ENCODE measurements around the gene ABI3. TPM values are rescaled to one million over a fixed set of nuclear protein-coding genes. Genes with fewer than 3 reads are reported as not detected.

Gene ABI3
- total and polyA plus RNA-seq, 9 of the 15 experiments (the other 6 are each of a cell fraction or from before 2014, with no cell fraction given) = not detected

DNA sequence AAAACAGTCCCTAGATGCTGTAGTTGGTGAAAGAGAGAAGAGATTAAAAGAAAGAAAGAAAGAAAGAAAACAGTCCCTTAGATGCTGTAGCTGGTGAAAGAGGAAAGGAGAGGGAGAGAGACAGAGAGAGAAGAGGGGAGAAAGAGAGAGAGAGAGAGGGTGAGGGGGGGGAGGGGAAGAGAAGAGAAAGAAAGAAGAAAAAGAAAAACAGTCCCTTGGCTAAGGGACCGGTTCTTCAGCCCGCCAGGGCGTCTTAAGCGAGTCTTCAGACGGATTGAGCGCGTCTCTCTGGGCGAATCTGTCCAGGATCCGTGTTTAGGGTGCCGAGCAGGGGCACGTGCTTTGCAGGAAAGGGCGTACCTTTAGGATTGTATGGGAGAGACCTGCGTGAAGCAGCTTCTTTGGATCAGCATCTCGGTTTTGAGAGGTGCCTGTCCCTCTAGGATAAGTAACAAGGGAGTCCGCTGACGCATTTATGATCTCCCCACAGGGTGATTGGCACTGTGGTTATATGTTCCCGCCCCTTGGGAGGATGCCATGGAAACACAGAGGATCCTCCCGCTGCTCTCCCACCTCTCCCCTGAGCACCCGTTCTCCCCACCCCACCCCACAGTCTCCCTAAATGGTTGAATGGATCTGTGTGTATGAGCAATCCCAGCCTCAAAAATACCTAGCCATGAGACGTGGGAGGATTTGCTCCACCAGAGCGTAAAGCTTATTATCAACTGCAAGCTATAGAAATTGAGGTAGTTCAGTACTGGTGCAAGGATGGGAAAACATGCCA, 16.8 kb upstream of the ABI3 start (continued):
- TF ChIP-seq, protein P1, sequence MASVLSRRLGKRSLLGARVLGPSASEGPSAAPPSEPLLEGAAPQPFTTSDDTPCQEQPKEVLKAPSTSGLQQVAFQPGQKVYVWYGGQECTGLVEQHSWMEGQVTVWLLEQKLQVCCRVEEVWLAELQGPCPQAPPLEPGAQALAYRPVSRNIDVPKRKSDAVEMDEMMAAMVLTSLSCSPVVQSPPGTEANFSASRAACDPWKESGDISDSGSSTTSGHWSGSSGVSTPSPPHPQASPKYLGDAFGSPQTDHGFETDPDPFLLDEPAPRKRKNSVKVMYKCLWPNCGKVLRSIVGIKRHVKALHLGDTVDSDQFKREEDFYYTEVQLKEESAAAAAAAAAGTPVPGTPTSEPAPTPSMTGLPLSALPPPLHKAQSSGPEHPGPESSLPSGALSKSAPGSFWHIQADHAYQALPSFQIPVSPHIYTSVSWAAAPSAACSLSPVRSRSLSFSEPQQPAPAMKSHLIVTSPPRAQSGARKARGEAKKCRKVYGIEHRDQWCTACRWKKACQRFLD (CRISPR knock-in tag; IDR thresholded peaks at IDR 0.05) = no peak
- TF ChIP-seq NBN (IDR thresholded peaks at IDR 0.05; ENCODE audit: low read depth) = peak; percentile 90; the same call in 1 of the 2 replicates
- no peak for TF ChIP-seq ZZZ3 (IDR thresholded peaks at IDR 0.05)
- no peak for TF ChIP-seq ZSCAN29 (IDR thresholded peaks at IDR 0.05)
- no peak for TF ChIP-seq CBX8 (IDR thresholded peaks at IDR 0.05; ENCODE audit: borderline replicate concordance, extremely low read depth, low read depth, low read length, poor library complexity, severe bottlenecking)
- TF ChIP-seq, protein P2, sequence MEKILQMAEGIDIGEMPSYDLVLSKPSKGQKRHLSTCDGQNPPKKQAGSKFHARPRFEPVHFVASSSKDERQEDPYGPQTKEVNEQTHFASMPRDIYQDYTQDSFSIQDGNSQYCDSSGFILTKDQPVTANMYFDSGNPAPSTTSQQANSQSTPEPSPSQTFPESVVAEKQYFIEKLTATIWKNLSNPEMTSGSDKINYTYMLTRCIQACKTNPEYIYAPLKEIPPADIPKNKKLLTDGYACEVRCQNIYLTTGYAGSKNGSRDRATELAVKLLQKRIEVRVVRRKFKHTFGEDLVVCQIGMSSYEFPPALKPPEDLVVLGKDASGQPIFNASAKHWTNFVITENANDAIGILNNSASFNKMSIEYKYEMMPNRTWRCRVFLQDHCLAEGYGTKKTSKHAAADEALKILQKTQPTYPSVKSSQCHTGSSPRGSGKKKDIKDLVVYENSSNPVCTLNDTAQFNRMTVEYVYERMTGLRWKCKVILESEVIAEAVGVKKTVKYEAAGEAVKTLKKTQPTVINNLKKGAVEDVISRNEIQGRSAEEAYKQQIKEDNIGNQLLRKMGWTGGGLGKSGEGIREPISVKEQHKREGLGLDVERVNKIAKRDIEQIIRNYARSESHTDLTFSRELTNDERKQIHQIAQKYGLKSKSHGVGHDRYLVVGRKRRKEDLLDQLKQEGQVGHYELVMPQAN (IDR thresholded peaks at IDR 0.05; ENCODE audit: borderline replicate concordance) = peak; percentile 30
- no peak for TF ChIP-seq ILK (tag; IDR thresholded peaks at IDR 0.05; ENCODE audit: borderline replicate concordance, low read depth)
- TF ChIP-seq RBFOX2 (IDR thresholded peaks at IDR 0.05; ENCODE audit: low read depth, low read length) = no peak
- TF ChIP-seq CCNT2 (IDR thresholded peaks at IDR 0.05; ENCODE audit: borderline replicate concordance, extremely low read depth, insufficient read length, low read depth, low read length) = no peak
- TF ChIP-seq, protein P3, sequence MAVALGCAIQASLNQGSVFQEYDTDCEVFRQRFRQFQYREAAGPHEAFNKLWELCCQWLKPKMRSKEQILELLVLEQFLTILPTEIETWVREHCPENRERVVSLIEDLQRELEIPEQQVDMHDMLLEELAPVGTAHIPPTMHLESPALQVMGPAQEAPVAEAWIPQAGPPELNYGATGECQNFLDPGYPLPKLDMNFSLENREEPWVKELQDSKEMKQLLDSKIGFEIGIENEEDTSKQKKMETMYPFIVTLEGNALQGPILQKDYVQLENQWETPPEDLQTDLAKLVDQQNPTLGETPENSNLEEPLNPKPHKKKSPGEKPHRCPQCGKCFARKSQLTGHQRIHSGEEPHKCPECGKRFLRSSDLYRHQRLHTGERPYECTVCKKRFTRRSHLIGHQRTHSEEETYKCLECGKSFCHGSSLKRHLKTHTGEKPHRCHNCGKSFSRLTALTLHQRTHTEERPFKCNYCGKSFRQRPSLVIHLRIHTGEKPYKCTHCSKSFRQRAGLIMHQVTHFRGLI (CRISPR knock-in tag; IDR thresholded peaks at IDR 0.05) = no peak
- TF ChIP-seq MED1 (CRISPR knock-in tag; IDR thresholded peaks at IDR 0.05; ENCODE audit: borderline replicate concordance) = no peak
- TF ChIP-seq NR2C2 (CRISPR knock-in tag; IDR thresholded peaks at IDR 0.05) = no peak
- no peak for TF ChIP-seq NR2C2 (tag; IDR thresholded peaks at IDR 0.05)
- no peak for TF ChIP-seq CEBPG (CRISPR knock-in tag; IDR thresholded peaks at IDR 0.05)
- TF ChIP-seq CEBPG (tag; conservative IDR thresholded peaks at IDR 0.05 in 1 of 2, IDR thresholded peaks at IDR 0.05 in 1 of 2) = no peak
- TF ChIP-seq ZNF175 (CRISPR knock-in tag; IDR thresholded peaks at IDR 0.05; ENCODE audit: low read depth) = no peak
- no peak for TF ChIP-seq PTBP1 (IDR thresholded peaks at IDR 0.05; ENCODE audit: low read depth, low read length)
- TF ChIP-seq GATAD2A (IDR thresholded peaks at IDR 0.05) = peak; percentile 26; the same call in 1 of the 2 replicates
- no peak for TF ChIP-seq ETV1 (tag; conservative IDR thresholded peaks at IDR 0.05; ENCODE audit: low read depth)
- TF ChIP-seq RBM17 (IDR thresholded peaks at IDR 0.05; ENCODE audit: borderline replicate concordance, low read depth, low read length) = no peak
- no peak for TF ChIP-seq CBX1 (IDR thresholded peaks at IDR 0.05; ENCODE audit: low read depth)
- no peak for TF ChIP-seq TAF9B (IDR thresholded peaks at IDR 0.05; ENCODE audit: partially characterized antibody)

All from K562 (cell line).